GM21423 (cell line): Measurements from ENCODE around the gene ABCG1.
A peak's percentile ranks its signal among the peaks of the same experiment; 100 is the strongest.

ENCODE experiments used
- ATAC-seq: cut with Tn5 transposase; IDR thresholded peaks from one replicate; pipeline ENCODE4 v1.9.1; 2021; ENCODE audit warnings: mild to moderate bottlenecking, moderate library complexity; ENCODE audit not compliant: unreplicated experiment

ABCG1 gene

GRCh38 chr21:42231756-42232155, 12.8 kb downstream of the ABCG1 start:
- no peak for ATAC-seq

- no peak for ATAC-seq
Observed at GRCh38 chr21:42232176-42232825, 13.4 kb downstream of the ABCG1 start.

- ATAC-seq: peak; percentile 43
Observed at GRCh38 chr21:42233067-42233961, 14.4 kb downstream of the ABCG1 start.

- ATAC-seq: no peak
Observed at GRCh38 chr21:42234041-42234440, 15.1 kb downstream of the ABCG1 start.

GRCh38 chr21:42234464-42235241, 15.7 kb downstream of the ABCG1 start:
- ATAC-seq: peak; percentile 33

- ATAC-seq: no peak
Observed at GRCh38 chr21:42235593-42235992, 16.7 kb downstream of the ABCG1 start.

GRCh38 chr21:42236014-42236413, 17.1 kb downstream of the ABCG1 start:
- no peak for ATAC-seq

GRCh38 chr21:42236693-42237092, 17.8 kb downstream of the ABCG1 start:
- ATAC-seq: no peak

- ATAC-seq: no peak
Observed at GRCh38 chr21:42237161-42237560, 18.2 kb downstream of the ABCG1 start.

- no peak for ATAC-seq
Observed at GRCh38 chr21:42237577-42237976, 18.6 kb downstream of the ABCG1 start.

- no peak for ATAC-seq
Observed at GRCh38 chr21:42238185-42238934, 19.4 kb downstream of the ABCG1 start.

GRCh38 chr21:42239556-42239955, 20.6 kb downstream of the ABCG1 start:
- ATAC-seq: no peak

GRCh38 chr21:42239973-42240372, 21.0 kb downstream of the ABCG1 start:
- ATAC-seq: no peak

- ATAC-seq: no peak
Observed at GRCh38 chr21:42242611-42243010, 23.7 kb downstream of the ABCG1 start.

- ATAC-seq: no peak
Observed at GRCh38 chr21:42243026-42243425, 24.1 kb downstream of the ABCG1 start.

- no peak for ATAC-seq
Observed at GRCh38 chr21:42245331-42246193, 26.6 kb downstream of the ABCG1 start.

- no peak for ATAC-seq
Observed at GRCh38 chr21:42247716-42248115, 28.8 kb downstream of the ABCG1 start.

- ATAC-seq: no peak
Observed at GRCh38 chr21:42248241-42248640, 29.3 kb downstream of the ABCG1 start.

GRCh38 chr21:42248783-42249597, 30.1 kb downstream of the ABCG1 start:
- ATAC-seq: peak; percentile 75
